Subcutaneous adipose tissue (tissue), 4 donors: ENCODE measurements around the gene NT5C1A. TPM values are rescaled to one million over a fixed set of nuclear protein-coding genes. Genes with fewer than 3 reads are reported as not detected.

ENCODE experiments used
- total RNA-seq, 4 donors: library from RNA; depleted of rRNA; stranded (reverse); fragments of >200 nt; gene quantifications; one replicate each; pipeline ENCODE4 v1.1.0, GENCODE V29; 2016
- TF ChIP-seq, protein P1 (sequence below): fragments of 450-650 bp; IDR thresholded peaks from one replicate; pipeline ENCODE4 v1.5.1; 2016; ENCODE audit warnings: low read depth, mild to moderate bottlenecking, control low read depth, antibody characterized with exemption, moderate library complexity

NT5C1A gene
- total RNA-seq, 4 donors from 2014 or later: not detected

DNA sequence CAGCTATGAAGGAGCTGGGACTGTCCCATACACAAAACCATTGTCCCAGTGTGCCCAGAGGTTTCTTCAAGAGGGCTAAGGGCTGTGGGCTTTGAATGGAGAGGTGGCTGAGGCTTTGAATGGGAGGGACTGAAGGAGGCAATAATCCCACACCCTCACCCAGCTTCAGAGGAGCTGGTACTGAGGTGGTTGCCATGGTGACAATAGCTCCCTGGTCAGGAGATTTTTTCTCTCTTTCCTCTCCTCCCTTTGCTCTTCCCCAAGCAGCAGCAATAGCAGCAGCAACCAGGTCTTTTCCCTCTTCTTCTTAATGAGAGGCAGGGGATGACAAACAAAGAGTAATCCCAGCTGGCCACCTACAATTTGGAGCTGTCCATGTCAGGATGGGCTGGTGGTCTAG, 17.7 kb upstream of the NT5C1A start:
- TF ChIP-seq, protein P1, sequence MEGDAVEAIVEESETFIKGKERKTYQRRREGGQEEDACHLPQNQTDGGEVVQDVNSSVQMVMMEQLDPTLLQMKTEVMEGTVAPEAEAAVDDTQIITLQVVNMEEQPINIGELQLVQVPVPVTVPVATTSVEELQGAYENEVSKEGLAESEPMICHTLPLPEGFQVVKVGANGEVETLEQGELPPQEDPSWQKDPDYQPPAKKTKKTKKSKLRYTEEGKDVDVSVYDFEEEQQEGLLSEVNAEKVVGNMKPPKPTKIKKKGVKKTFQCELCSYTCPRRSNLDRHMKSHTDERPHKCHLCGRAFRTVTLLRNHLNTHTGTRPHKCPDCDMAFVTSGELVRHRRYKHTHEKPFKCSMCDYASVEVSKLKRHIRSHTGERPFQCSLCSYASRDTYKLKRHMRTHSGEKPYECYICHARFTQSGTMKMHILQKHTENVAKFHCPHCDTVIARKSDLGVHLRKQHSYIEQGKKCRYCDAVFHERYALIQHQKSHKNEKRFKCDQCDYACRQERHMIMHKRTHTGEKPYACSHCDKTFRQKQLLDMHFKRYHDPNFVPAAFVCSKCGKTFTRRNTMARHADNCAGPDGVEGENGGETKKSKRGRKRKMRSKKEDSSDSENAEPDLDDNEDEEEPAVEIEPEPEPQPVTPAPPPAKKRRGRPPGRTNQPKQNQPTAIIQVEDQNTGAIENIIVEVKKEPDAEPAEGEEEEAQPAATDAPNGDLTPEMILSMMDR: no peak

DNA sequence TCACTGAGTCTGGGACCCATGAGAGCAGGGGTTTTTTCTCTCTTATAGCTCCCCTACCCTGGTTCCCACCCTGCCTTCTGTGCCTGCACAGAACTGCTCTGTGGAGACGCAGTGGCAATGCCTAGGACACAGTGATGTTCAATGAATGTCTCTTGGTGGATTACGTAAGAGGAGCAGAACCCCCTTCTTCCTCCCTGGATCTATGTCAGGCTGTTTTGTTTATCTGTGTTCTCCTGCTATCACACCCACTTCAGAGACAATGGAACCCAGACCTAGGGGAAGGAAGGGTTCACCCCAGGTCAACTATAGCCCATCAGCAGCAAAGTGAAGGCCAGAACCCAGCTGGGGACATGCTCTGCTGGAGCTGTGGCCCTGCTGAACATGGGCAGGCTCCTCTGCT, 17.3 kb upstream of the NT5C1A start:
- TF ChIP-seq, protein P1: no peak

DNA sequence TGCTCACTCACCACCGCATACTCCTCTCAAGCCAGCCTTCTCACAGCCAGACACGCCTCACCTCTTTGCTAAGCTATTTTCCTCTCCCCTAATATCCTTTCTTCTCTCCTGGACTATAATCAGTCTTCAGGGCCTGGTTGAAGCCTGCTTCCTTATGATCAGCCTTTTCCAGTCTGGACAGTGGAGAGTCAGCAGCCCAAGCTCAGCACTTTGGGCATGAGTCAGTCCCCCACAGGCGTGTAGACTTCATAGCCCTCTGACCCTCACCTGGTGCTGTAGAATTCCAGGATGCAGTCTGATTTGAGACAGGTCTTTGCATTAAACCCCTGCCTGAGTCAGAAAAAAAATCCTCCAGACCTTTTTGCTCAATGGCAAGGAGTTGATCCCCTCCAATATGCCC, 16.8 kb upstream of the NT5C1A start:
- TF ChIP-seq, protein P1: no peak

DNA sequence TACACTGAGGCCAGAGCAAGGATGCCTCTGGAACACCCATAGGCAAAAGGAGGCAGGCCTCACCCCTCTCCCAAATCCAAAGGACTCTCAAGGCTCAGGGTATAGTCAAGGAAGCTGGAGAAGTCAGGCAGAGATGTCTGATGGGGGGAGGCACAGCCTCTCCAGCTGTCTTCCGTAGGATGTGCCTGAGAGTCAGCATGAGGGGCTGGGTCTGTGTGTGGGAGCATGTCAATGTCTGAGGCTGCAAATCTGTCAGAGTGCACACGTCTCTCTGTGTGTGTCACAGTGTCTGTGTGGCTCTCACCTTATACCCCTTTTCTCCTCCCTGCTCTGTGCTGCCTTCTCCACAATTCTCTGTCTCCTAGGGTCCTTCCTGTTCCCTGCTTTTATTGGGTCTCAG, 15.3 kb upstream of the NT5C1A start:
- TF ChIP-seq, protein P1: no peak

DNA sequence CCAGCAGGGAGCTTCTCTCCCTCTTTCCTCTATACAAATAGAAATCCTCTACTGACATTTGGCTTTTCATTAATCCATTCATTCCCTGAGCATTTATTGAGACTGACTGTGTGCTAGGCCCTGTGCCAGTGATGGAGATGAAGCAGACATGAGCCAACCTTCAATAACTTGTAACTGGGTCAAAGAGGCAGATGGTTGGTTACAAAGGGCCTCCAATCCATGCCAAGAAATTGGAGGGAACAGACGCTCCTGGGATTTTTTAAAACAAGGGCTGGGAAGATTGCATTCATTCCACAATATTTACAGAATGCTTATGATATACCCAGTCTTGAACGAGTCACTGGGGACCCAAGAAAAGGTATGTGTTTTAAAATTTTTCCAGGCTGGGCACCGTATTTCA, 13.2 kb upstream of the NT5C1A start:
- TF ChIP-seq, protein P1: no peak

DNA sequence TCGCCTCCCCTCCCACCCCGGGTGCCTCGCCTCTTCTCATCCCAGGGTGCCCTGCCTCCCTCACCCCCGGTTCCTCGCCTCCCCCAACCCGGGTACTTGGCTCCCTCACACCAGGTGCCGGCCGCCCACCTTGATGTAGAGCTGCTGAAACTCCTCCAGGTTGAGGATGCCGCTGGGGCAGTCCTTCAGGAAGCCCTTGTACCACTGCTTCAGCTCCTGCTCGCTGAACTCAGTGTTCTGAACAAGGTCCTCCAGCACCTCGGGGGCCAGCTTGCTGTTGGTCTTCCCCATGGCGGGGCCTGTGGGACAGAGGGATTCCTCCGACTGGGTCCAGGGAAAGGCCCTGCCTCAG, 12.4 kb upstream of the NT5C1A start:
- TF ChIP-seq, protein P1: no peak

DNA sequence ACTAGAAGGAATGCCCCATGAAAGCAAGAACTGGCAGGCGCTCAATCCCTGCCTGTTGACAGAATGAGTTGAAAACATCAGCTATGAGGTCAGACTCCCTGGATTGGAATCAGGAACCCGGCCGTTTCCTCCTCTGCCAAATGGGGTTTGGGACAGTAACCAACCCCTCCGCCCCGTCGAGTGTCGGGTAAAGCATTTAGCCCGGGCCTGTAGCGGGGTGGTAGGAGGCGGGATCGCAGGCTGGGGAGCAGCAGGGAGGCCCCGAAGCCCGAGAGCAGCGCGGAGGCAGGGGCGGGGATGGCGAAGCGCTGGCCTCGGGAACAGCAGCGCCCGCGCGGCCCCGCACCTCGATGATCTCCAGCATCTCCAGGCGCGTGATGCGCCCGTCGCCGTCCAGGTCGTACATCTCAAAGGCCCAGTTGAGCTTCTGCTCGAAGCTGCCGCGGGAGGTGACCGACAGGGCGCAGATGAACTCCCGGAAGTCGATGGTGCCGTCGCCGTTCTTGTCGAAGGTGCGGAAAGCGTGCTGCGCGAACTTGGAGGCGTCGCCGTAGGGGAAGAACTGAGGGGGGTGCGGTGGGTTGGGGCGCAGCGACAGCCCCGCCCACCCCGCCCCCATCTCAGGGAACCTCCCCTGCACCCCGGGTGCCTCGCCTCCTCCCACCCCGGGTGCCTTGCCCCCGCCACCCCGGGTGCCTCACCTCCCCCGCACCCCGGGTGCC, 11.8 kb upstream of the NT5C1A start:
- TF ChIP-seq, protein P1: no peak
